Muscle layer of duodenum (tissue), 2 donors: ENCODE results near the gene PPM1H.

Source experiments
- H3K27ac ChIP-seq: one replicate; pipeline ENCODE4 v1.7.0; 2013; ENCODE audit warnings: mild to moderate bottlenecking, low read length
- H3K27me3 ChIP-seq: one replicate; pipeline ENCODE4 v1.7.0; 2013; ENCODE audit warnings: low read depth, mild to moderate bottlenecking, control low read depth, low read length
- H3K36me3 ChIP-seq, 2 donors: one replicate each; pipeline ENCODE4 v1.7.0; 2013; ENCODE audit warnings: low read length in 2 of 2, control low read depth in 1 of 2, mild to moderate bottlenecking in 1 of 2; ENCODE audit not compliant: insufficient read depth in 2 of 2, control insufficient read depth in 1 of 2
- H3K4me1 ChIP-seq, 2 donors: one replicate each; pipeline ENCODE4 v1.7.0; 2013; ENCODE audit warnings: low read length in 2 of 2, mild to moderate bottlenecking in 2 of 2, control low read depth in 1 of 2, moderate library complexity in 1 of 2; ENCODE audit not compliant: insufficient read depth in 2 of 2, control insufficient read depth in 1 of 2
- H3K4me3 ChIP-seq, 2 donors: one replicate each; pipeline ENCODE4 v1.7.0; 2013; ENCODE audit warnings: low read length in 2 of 2, low read depth in 1 of 2, mild to moderate bottlenecking in 1 of 2
- H3K9me3 ChIP-seq, 2 donors: one replicate each; pipeline ENCODE4 v1.7.0; 2013; ENCODE audit warnings: low read length in 2 of 2, control low read depth in 1 of 2, mild to moderate bottlenecking in 1 of 2; ENCODE audit not compliant: control insufficient read depth in 1 of 2
- donor health status: healthy.

Gene PPM1H

DNA sequence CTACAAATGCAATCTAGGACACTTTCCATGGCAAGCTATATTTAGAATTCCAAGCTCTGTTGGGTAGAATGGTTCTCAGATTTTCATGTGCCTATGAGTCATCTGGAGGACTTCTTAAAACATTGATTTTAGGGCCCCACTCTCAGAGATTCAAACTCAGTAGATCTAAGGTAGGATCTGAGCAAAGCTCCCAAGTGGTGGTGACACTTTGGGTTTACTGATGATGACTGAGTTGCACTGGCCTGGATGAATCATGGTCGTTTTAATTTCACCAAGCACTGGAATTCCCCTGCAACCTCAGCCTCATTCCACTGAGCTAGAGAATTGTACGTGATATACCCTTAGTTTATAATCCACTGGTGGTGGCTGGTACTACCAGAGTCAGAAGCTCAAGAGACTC is 86.5 kb downstream of the PPM1H start:
- Histone ChIP-seq H3K4me3 (no peak overlapping the region), H3K27me3 (no peaks in the 10 kb centered on the region), H3K27ac (no peak overlapping the region), H3K4me1 (no peaks in the 10 kb centered on the region), H3K9me3 (no peaks in the 10 kb centered on the region), H3K36me3 (no peaks in the 10 kb centered on the region)

DNA sequence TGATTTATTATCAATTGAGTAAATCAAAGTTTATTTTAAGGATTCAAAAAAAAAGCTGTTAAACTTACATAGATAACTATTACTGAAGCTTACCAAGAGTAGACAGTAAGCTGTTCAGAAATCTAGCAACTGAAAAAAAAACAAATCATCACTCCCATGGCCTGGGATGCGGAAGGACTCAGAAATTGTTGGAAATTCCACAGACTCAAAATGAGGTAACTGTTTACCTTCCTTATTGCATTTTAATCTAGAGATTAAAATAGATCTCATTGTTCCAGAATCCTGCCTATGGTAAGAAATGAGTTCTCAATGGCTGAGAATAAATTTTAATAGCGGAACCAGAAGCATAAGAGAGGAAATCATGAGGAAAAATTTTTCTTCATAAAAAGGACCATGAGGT is 87.2 kb downstream of the PPM1H start:
- Histone ChIP-seq H3K36me3 (no peaks in the 10 kb centered on the region), H3K27ac (no peak overlapping the region), H3K27me3 (no peaks in the 10 kb centered on the region), H3K4me1 (no peaks in the 10 kb centered on the region), H3K9me3 (no peaks in the 10 kb centered on the region), H3K4me3 (no peak overlapping the region)

DNA sequence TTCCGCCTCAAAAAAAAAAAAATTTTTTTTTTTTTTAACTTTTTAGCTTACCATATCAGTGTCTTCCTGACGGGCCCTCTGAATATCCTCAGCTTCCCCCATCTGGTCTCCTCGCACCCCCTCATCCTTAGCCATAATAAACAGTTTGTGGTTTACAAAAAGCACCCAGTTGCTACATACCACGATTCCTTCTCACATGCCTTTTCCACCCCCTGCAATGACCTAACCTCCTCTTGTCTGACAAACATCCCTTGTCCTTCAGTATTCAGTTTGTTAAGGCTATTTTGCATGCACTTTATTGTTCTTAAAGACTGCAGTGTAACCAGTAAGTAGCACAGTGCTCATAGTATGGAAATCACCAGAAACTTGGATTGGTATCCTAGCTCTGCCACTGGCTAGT is 88.5 kb downstream of the PPM1H start:
- Histone ChIP-seq H3K4me3 (no peak overlapping the region), H3K27ac (no peak overlapping the region), H3K36me3 (no peaks in the 10 kb centered on the region), H3K27me3 (no peaks in the 10 kb centered on the region), H3K9me3 (no peaks in the 10 kb centered on the region), H3K4me1 (no peaks in the 10 kb centered on the region)

DNA sequence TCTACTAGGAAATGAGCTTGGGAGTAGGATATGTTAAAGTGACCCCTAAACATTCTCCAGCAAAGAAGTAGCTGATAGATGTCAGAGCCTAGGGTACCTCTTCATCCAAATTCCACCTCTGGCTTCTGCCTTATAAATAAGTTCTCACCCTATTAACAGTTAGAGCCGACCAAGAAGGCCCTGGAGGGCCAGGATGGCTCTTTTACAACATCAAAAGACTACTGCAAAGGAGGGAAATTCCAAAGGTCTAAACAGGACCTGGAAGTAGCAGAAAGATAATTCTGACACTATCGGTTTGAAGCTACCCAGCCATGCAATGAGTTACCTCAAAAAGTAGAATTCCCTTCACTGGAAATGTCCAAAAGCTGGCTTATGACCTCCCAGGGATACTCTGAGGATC is 90.0 kb downstream of the PPM1H start:
- no peaks in the 10 kb centered on the region for H3K9me3 ChIP-seq

DNA sequence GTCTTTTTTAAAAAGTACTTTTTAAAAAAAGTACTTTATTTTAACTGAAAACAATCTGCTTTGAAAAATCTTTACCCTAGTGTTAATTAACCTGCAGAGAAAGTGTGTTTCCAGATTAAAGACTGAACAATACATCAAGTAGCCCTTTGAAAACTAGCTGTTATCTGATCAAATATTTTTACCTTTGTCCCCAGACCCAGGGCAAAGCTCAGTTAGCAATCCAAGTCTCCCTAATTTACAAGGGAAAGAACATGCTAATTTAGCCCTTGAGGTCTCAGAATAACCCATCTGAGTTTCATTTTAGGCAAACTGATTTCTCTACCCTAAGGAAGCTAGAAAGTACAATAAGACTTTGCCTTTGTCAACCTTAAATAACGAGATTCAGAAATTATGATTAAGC is 91.2 kb downstream of the PPM1H start:
- no peak overlapping the region for H3K4me3 ChIP-seq
- H3K27ac ChIP-seq, result no peak overlapping the region

More for the DNA sequence above, 90.0 kb downstream of the PPM1H start:
- Histone ChIP-seq H3K27ac (no peak overlapping the region), H3K27me3 (no peaks in the 10 kb centered on the region), H3K4me3 (no peak overlapping the region), H3K36me3 (no peaks in the 10 kb centered on the region), H3K4me1 (no peaks in the 10 kb centered on the region)

DNA sequence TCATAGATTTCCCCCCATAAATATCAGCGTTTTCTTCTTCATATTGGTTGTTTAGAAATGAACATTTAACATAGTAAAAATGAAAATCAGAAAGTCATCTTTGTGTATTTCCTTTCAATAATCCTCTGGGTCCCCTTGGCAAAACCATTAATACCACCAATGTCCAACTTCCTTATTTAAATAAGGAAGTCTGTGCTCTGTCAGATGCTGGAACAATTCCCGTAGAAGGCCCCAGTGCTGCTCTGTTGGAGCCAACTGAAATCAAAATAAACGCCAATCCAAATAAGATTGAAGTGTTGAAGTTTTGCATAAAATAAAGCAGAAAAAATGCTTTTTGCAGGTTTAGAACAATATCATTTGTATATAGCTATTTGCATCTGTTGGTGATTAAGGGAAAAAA is 93.1 kb downstream of the PPM1H start:
- H3K4me3 ChIP-seq, result no peak overlapping the region
- no peaks in the 10 kb centered on the region for H3K36me3 ChIP-seq
- no peaks in the 10 kb centered on the region for H3K27me3 ChIP-seq
- no peak overlapping the region for H3K27ac ChIP-seq
- no peaks in the 10 kb centered on the region for H3K4me1 ChIP-seq
- no peaks in the 10 kb centered on the region for H3K9me3 ChIP-seq

More for the DNA sequence above, 91.2 kb downstream of the PPM1H start:
- Histone ChIP-seq H3K9me3 (no peaks in the 10 kb centered on the region), H3K27me3 (no peaks in the 10 kb centered on the region), H3K4me1 (no peaks in the 10 kb centered on the region), H3K36me3 (no peaks in the 10 kb centered on the region)

DNA sequence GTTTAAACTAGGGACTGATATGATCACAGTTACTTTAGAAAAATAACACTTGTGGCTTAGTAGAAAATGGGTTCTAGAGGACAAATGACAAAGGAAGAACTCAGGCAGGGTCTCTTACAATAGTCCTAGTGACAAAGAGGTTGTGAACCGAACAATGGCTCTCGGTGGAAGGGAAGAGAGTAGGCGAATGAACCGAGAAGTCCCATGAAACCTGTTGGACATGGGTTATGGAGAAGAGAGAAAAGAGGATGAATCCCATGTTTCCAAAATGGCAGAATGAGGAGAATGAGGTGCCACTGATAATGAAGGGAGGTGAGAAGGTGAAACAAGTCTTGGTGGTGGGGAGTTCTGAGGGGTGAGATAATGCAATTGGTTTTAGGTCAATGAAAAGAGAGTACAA is 94.1 kb downstream of the PPM1H start:
- H3K27ac ChIP-seq, result no peak overlapping the region
- H3K4me3 ChIP-seq, result no peak overlapping the region
- H3K4me1 ChIP-seq, result no peaks in the 10 kb centered on the region
- no peaks in the 10 kb centered on the region for H3K36me3 ChIP-seq
- H3K27me3 ChIP-seq, result no peaks in the 10 kb centered on the region
- no peaks in the 10 kb centered on the region for H3K9me3 ChIP-seq

DNA sequence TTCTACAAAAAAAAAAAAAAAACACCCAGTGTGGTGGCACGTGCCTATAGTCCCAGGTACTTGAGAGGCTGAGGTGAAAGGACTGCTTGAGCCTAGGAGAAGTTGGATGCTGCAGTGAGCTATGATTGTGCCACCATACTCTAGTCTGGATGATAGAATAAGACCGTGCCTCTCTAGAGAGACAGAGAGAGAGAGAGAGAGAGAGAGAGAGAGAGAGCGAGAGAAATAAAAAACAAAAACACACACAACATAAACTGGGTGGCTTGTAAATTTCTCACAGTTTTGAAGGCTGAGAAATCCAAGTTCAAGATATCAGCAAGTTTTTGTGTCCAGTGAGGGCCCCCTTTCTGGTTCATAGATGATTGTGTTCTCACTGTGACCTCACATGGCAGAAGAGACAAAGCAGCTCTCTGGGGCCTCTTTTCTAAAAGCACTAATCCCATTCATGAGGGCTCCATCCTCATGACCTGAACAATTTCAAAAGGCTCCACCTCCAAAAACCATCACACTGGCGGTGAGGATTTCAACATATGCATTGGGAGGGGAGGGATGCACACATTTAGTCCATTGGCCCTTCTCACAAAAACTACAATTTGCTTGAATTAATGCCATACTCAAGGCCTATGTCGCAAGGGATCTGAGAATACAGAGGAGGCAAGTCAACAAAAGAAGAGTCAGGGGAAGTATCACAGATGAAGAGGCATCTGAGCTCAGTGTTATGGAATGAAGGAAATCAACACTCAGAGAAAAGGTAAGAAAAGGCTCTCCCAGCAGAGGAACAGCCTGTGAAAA is 94.9 kb downstream of the PPM1H start:
- Histone ChIP-seq H3K4me1 (no peaks in the 10 kb centered on the region), H3K27me3 (no peaks in the 10 kb centered on the region), H3K4me3 (no peak overlapping the region), H3K9me3 (no peaks in the 10 kb centered on the region), H3K27ac (no peak overlapping the region), H3K36me3 (no peaks in the 10 kb centered on the region)

DNA sequence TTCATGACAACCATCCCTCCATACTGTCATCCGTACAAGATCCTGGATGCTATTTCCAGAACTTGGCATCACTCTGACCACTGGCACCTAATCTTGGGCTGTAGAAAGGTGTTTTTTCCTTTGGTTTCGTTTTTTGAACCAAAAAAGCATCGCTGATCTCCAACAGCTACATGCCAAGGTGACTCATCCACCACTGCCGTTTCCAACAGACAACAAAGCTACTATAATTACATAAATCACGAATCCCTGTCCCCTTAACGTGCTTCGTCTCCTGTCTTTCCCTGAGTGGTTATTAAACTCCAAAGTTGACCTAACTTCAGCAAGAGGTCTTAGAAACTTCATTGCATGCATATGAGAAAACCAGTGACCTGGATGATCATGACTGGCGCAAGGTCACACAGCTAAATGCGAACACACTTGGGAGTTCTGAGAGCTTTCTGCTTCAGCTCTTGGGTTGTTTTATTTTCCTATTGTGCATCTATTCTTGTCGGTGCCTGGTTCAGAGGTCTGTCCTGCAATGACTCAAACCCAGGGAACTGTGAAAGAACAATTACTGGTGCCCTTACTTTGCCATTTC is 99.9 kb downstream of the PPM1H start:
- no peaks in the 10 kb centered on the region for H3K36me3 ChIP-seq
- H3K9me3 ChIP-seq, result no peaks in the 10 kb centered on the region
- no peaks in the 10 kb centered on the region for H3K27me3 ChIP-seq
- no peak overlapping the region for H3K4me3 ChIP-seq
- H3K4me1 ChIP-seq, result no peaks in the 10 kb centered on the region
- H3K27ac ChIP-seq, result no peak overlapping the region

DNA sequence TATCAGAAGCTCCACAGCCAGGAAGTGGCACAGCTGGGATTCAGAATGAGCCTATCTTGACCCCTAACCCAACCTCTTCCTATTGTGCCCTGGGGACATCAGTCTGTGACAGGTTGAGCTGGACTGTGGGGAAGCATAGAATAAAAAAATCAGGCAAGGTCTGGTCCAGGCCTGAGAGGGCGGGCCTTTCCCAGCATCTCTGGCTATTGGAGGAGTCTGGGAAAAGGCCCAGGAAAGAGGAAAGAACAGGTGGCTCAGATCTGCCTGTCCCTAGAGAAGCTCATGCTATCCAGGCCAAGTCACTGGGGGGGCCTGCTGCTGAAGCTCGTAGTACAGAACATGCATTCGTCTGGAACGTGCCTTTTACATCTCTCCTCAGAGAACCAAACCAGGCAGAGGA is 100.5 kb downstream of the PPM1H start:
- Histone ChIP-seq H3K27me3 (no peaks in the 10 kb centered on the region), H3K4me3 (no peak overlapping the region), H3K36me3 (no peaks in the 10 kb centered on the region), H3K4me1 (no peaks in the 10 kb centered on the region), H3K27ac (no peak overlapping the region), H3K9me3 (no peaks in the 10 kb centered on the region)

DNA sequence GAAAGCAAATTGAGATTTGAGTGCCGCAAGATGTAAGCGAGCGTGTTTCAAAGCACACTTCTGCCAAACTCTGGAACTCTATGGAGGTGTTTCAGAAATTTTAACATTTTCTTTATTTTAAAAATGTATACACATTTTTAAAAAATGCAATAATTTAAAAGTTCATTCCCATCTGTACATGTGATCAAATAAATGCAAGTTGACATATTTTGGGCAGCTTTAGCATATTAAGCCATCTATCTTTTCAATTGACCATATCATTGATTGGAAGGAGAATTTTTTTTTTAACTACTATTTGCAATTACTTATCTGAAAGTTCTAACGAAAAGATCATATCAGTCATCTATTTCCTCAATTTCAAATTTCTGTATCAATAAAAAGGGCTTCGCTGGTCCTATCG is 101.3 kb downstream of the PPM1H start:
- H3K4me3 ChIP-seq, result no peak overlapping the region
- H3K4me1 ChIP-seq, result no peaks in the 10 kb centered on the region
- no peaks in the 10 kb centered on the region for H3K9me3 ChIP-seq
- H3K27me3 ChIP-seq, result no peaks in the 10 kb centered on the region
- no peaks in the 10 kb centered on the region for H3K36me3 ChIP-seq
- H3K27ac ChIP-seq, result no peak overlapping the region

DNA sequence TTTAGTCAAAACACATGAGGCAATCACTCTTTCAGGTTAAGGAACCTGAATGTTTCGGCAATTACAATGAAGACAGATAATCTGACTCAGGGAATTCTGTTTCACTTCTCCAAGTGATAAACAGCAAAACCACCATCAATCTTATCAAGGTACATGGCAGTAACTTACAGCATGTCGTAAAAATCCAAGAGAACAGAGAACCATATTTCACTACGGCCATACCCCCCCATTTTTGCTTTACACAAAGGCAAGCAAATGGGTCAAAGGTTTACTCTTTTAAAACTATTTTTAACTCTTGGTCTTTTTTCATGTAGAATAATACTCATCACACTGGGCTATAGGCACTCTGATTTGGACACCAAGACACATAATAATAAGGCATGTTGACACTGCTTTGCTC is 102.4 kb downstream of the PPM1H start:
- Histone ChIP-seq H3K9me3 (no peaks in the 10 kb centered on the region), H3K4me1 (no peaks in the 10 kb centered on the region), H3K27me3 (no peaks in the 10 kb centered on the region), H3K4me3 (no peak overlapping the region), H3K27ac (no peak overlapping the region), H3K36me3 (no peaks in the 10 kb centered on the region)
